Activated T-cell treated with anti-CD3 and anti-CD28 coated beads for 4 hours (primary cell): ENCODE data around the gene S100A16.
"Not testable (repeated sequence)": the region's sequence is repeated elsewhere in the genome, so short reads cannot be mapped to it uniquely, and the experiment has no call there.

Experiments used
- DNase-seq: peaks from one replicate; pipeline ENCODE4 v3.0.0-alpha.2; 2020

S100A16 gene

GRCh38 chr1:153614189-153614900 lies 1.4 kb upstream of the S100A16 start:
- DNase-seq, result no peak

DNA sequence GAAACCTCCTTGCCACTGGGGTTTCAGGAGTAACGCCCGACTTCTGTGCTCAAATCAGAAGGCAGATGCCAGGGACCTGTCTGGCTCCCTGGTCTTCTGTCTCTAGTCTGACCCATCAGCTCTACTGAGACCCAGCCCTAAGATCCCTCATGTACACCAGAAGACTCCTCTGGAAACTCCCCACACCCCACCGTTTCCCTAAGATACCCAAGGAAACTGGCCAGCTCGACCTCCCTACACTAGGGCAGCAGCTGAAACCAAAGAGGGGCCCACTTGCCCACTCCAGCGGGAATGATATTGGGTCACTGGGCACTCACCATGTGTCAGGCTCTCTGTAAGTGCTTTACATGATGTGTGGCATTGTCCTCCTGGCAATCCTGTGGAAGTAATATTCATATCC lies 469 bp upstream of the S100A16 start:
- no peak for DNase-seq

DNA sequence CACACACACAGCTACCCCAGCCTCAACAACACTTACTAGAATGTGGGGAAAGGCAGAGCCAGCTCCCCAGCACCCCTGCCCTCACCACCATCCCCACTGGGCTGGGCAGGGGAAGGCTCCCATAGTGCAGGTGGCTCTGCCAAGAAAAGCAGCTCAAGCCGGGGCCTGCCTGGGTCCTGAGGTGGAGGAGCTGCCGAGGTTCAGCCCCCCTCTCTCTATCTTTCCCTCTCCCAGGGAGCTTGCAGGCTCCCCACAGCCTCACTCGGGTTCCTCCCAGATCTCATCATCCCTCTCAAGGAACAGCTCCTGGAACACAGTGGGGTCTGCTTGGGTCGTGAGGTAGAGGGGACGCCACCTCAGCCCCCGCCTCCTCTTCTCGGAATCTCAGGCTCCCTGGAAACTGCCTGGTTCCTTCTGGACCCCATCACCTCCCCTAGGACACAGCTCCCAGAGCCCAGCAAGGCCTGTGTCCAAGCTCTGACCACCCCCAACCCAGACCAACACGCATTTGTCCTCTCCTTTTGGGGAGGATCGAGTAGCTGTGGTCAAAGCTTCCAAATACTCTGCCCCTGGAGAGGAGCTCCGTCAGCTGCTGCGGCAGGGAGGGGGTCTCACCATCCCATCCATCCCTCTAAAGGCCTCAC lies 704 bp downstream of the S100A16 start:
- DNase-seq, result no peak

- no peak for DNase-seq
Observed at GRCh38 chr1:153611356-153611755, 1.6 kb downstream of the S100A16 start.

DNA sequence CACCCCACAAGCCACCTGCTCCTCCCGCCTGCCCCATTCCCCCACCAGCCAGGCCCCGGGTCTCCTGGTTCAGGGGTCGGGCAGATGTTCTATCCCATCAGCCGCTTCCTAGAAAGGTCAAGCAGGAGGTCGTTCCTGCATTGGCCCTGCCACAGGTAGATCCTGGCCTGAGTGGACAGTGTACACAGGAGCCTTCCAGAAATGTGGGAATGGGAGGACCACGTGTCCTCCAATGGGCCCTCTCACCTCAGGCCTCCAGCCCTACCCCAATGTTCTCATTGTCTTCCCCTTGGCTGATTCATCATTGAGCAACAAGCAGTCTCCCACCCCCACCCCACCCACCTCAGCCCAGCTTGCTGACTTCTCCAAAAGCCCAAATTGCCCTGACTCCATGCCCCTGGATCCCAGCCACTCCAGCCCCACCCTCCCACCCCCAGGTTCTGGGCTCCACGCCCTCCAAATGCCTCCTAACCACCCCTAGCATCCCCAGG lies 2.1 kb downstream of the S100A16 start:
- DNase-seq, result no peak

- no peak for DNase-seq
Observed at GRCh38 chr1:153610334-153610733, 2.6 kb downstream of the S100A16 start.

DNA sequence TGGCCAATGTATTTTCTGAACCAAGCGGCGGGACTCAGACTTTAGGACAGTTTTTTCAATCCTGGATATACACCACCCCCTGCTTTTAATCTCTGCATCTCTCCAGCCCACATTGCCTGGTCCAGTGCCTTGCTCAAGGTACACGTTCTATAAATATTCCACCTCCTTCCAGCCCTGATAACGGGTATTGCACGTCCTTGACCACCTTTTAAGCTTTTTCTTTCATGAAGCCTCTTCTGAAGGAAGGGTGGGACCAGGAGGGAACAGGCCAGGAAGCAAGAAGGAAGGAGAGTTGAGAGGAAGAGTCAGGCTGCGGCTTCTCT lies 3.4 kb downstream of the S100A16 start:
- DNase-seq, result no peak

DNA sequence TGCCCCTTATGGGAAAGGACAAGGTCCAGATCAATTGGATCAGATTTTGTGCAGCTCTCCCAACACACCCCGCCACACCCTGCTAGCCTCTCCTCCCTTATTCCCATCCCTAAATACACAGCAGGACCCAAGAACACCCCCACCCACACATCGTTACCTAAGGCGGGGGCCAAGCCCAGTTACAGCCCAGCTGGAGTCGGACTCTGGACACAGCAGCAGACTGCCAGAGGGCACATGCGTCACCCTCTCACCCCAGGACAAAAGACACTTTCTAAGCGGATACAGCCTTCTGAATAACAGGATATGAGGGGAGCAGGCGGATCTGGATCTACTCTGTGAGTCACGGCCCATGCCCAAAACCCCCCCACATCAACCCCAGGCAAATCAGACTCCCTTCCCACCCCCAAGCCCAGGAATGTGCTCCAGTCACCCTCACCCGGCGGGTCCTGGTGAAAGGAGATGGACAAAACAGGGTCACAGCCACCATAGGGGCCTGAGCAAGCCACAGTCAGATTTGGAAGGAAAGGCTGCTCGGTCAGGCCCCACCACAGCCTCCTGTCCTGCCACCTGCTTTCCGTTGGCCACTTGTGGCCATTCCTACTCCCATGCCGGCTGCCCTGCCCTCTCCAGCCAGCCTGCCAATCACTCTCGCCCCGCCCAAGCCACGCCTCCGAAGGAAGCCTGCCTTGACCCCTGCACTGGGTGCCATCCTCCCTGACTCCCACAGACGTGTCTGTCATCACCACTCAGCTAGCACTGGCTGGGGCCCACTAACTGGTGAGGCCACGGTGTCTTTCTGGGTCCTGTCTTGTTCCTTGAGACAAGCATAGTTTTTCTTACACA lies 4.0 kb downstream of the S100A16 start:
- no peak for DNase-seq

DNA sequence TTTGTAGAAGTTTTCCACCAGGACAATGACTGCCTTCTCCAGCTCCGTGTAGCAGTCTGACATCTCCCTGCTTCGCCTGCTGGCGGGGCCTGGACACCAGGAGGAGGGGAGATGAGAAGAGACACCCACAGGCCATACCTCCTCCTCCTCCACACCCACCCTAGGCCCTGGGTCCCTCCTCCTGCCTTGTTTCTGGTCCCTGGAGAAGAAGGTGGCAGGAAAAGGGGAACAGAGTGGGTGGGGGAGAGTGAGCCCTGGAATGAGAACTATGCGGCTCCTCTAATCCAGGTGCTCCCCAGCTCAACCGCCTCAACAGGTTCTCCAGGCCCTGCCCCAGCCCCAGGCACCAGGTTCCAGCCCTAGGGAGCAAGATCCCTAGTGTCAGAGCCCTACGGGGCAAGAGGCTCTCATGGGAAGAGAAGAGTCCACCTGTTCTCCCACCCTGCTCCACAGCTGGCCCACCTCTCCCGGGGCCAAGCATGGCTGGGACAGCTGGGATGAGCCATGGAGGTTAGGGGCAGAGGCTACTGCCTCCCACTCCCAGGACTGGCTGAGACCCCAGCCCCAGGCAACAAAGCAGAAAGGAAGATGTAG lies 4.8 kb downstream of the S100A16 start:
- DNase-seq, result no peak

- no peak for DNase-seq
Observed at GRCh38 chr1:153607381-153607780, 5.6 kb downstream of the S100A16 start.

GRCh38 chr1:153606194-153606593 lies 6.7 kb downstream of the S100A16 start:
- no peak for DNase-seq

- DNase-seq, result no peak
Observed at GRCh38 chr1:153602749-153603148, 10.2 kb downstream of the S100A16 start.

DNA sequence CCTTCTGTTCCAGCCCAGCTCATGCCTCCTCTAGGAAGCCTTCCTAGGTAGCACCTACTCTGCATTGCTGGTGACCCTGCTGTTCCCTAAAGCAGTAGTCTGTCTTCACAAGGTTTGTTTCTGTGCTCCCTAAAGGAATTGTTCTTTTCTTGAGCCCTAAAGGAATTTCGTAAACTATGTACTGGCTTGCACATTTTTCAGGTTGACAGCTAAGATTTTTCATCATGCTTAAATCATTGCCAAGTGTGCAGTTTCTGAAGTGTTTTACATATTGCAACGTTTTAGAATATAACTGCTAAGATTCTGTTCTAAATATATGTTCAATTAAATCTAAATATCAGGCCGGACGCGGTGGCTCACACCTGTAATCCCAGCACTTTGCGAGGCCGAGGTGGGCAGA lies 13.1 kb downstream of the S100A16 start:
- no peak for DNase-seq

- DNase-seq, result no peak
Observed at GRCh38 chr1:153598309-153599172, 14.4 kb downstream of the S100A16 start.

- no peak for DNase-seq
Observed at GRCh38 chr1:153597206-153597605, 15.7 kb downstream of the S100A16 start.

DNA sequence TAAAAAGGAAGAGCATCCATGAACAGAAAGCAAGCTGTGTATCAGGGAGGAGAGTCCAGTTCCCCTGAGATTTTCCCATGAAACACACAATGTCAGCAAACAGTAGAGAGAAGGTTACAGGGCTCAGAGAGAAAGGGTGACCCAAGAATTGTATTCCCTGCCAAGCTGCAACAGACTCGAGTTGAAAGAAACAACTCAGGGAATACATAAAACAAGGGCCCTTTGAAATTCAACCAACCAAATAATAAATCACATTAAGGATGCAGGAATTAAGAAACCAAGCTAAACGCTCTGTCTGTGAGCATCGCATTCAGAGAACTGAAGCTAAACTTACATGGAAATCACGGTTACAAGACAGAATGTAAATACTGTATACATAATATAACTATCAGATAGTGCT lies 20.2 kb downstream of the S100A16 start:
- no peak for DNase-seq

- DNase-seq, result no peak
Observed at GRCh38 chr1:153588482-153588881, 24.5 kb downstream of the S100A16 start.

- not testable (repeated sequence) for DNase-seq
Observed at GRCh38 chr1:153588033-153588432, 24.9 kb downstream of the S100A16 start.

GRCh38 chr1:153587314-153587713 lies 25.6 kb downstream of the S100A16 start:
- DNase-seq, result no peak

- no peak for DNase-seq
Observed at GRCh38 chr1:153586347-153586746, 26.6 kb downstream of the S100A16 start.

- DNase-seq, result no peak
Observed at GRCh38 chr1:153585006-153585405, 27.9 kb downstream of the S100A16 start.

GRCh38 chr1:153583976-153584375 lies 29.0 kb downstream of the S100A16 start:
- no peak for DNase-seq
